SK-N-SH treated with all-trans-retinoic acid at 6 μM for 48 hours (cell line): Measurements from ENCODE around the gene TMEM181.

Experiments
- OSR1 ChIP-seq: fragments of 250-450 bp; sonication (Bioruptor Pico); IDR thresholded peaks from 2 replicates; pipeline ENCODE4 v1.8.0; 2022; ENCODE audit warnings: moderate library complexity, mild to moderate bottlenecking, inconsistent platforms
- RARB ChIP-seq: fragments of 250-450 bp; sonication (Bioruptor Pico); IDR thresholded peaks from 2 replicates; pipeline ENCODE4 v1.8.0; 2021; ENCODE audit warnings: mild to moderate bottlenecking, moderate library complexity
- ZFP3 ChIP-seq: fragments of 250-450 bp; sonication (Bioruptor Pico); IDR thresholded peaks from 2 replicates; pipeline ENCODE4 v1.5.0; 2020; ENCODE audit warnings: mild to moderate bottlenecking, moderate library complexity
- ZFP30 ChIP-seq: fragments of 450-650 bp; formaldehyde crosslinking; IDR thresholded peaks from 2 replicates; pipeline ENCODE4 v1.5.0; 2022; ENCODE audit warnings: mild to moderate bottlenecking, moderate library complexity
- TF ChIP-seq, protein P1 (sequence below): fragments of 250-450 bp; sonication (Bioruptor Pico); IDR thresholded peaks from 2 replicates; pipeline ENCODE4 v1.8.0; 2020; ENCODE audit warnings: mild to moderate bottlenecking, moderate library complexity, borderline replicate concordance
- TF ChIP-seq, protein P2 (sequence below): fragments of 250-450 bp; sonication (Bioruptor Pico); IDR thresholded peaks from 2 replicates; pipeline ENCODE4 v1.5.1; 2020; ENCODE audit warnings: low read depth, mild to moderate bottlenecking, moderate library complexity

DNA sequence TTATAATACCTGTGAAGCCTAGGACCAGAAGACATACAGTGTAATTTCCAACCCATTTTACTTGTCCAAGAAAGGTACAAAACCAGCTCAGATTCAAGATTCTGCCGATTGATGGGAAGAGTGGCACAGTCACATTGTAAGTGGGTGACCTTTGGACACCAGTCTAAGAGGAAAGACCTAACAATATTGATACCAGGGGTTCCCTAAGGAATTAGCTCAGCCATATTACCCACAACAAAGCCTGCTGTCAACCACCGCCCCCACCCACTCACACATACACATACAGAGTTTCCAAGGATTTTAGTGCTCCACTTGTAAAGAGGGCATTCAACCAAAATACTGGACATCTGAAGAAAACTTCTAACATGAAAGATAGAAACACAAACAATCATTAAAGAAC, 27.9 kb upstream of the TMEM181 start:
- TF ChIP-seq, protein P1, sequence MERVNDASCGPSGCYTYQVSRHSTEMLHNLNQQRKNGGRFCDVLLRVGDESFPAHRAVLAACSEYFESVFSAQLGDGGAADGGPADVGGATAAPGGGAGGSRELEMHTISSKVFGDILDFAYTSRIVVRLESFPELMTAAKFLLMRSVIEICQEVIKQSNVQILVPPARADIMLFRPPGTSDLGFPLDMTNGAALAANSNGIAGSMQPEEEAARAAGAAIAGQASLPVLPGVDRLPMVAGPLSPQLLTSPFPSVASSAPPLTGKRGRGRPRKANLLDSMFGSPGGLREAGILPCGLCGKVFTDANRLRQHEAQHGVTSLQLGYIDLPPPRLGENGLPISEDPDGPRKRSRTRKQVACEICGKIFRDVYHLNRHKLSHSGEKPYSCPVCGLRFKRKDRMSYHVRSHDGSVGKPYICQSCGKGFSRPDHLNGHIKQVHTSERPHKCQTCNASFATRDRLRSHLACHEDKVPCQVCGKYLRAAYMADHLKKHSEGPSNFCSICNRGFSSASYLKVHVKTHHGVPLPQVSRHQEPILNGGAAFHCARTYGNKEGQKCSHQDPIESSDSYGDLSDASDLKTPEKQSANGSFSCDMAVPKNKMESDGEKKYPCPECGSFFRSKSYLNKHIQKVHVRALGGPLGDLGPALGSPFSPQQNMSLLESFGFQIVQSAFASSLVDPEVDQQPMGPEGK = no peak
- TF ChIP-seq ZFP3 (no peak), OSR1 (CRISPR knock-in tag) (no peak), RARB (CRISPR knock-in tag) (no peak), ZFP30 (CRISPR knock-in tag) (no peak)
- TF ChIP-seq, protein P2, sequence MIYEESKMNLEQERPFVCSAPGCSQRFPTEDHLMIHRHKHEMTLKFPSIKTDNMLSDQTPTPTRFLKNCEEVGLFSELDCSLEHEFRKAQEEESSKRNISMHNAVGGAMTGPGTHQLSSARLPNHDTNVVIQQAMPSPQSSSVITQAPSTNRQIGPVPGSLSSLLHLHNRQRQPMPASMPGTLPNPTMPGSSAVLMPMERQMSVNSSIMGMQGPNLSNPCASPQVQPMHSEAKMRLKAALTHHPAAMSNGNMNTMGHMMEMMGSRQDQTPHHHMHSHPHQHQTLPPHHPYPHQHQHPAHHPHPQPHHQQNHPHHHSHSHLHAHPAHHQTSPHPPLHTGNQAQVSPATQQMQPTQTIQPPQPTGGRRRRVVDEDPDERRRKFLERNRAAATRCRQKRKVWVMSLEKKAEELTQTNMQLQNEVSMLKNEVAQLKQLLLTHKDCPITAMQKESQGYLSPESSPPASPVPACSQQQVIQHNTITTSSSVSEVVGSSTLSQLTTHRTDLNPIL (CRISPR knock-in tag) = no peak
